Uterus (tissue), 2 donors: Measurements from ENCODE around the gene FAM3C.

ENCODE experiments used
- CTCF ChIP-seq, 4 experiments: fragments of 200-600 bp in 2 of 4; fragments of 450-650 bp in 2 of 4; sonication (generic) in 2 of 4; IDR thresholded peaks; one replicate each; pipeline ENCODE4 v1.5.1; 2016 to 2019; ENCODE audit warnings: antibody characterized with exemption in 4 of 4, mild to moderate bottlenecking in 2 of 4, moderate library complexity in 1 of 4
- POLR2A ChIP-seq, 2 donors: fragments of 450-650 bp; IDR thresholded peaks; one replicate each; pipeline ENCODE4 v1.6.1; 2016; ENCODE audit warnings: antibody characterized with exemption in 2 of 2, mild to moderate bottlenecking in 1 of 2, moderate library complexity in 1 of 2

DNA sequence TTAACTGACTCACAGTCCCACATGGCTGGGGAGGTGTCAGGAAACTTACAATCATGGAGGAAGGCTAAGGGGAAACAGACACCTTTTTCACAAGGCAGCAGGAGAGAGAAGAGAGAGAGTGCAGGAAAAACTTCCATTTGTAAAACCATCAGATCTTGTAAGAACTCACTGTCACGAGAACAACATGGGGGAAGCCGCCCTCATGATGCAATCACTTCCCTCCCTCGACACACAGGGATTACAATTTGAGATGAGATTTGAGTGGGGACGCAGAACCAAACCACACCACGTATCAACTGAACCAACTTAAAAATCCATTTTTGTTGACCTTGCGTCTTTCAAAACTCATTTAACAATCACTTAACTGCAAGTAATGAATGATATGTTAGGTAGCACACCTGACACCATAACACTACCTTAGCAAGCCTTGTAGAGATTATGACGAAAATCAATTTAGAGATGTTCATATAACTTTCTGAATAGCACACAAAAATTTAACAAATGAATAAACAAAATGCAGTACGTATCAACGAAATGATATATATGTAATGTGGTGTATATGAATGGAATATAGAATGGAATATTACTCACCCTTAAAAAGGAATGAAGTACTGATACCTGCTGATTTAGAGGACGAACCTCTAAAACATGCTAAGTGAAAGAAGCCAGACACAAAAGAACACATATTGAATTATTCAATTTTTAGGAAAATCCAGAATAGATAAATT, 3.7 kb downstream of the FAM3C start:
- TF ChIP-seq POLR2A (IDR thresholded peaks at IDR 0.05) (no peak), CTCF (IDR thresholded peaks at IDR 0.05) (no peak)
